HG02623 (cell line): ENCODE measurements around the gene FZR1.

Source experiments
- ATAC-seq: cut with Tn5 transposase; IDR thresholded peaks from one replicate; pipeline ENCODE4 v1.9.1; 2021; ENCODE audit warnings: moderate library complexity; ENCODE audit not compliant: unreplicated experiment

FZR1 gene

DNA sequence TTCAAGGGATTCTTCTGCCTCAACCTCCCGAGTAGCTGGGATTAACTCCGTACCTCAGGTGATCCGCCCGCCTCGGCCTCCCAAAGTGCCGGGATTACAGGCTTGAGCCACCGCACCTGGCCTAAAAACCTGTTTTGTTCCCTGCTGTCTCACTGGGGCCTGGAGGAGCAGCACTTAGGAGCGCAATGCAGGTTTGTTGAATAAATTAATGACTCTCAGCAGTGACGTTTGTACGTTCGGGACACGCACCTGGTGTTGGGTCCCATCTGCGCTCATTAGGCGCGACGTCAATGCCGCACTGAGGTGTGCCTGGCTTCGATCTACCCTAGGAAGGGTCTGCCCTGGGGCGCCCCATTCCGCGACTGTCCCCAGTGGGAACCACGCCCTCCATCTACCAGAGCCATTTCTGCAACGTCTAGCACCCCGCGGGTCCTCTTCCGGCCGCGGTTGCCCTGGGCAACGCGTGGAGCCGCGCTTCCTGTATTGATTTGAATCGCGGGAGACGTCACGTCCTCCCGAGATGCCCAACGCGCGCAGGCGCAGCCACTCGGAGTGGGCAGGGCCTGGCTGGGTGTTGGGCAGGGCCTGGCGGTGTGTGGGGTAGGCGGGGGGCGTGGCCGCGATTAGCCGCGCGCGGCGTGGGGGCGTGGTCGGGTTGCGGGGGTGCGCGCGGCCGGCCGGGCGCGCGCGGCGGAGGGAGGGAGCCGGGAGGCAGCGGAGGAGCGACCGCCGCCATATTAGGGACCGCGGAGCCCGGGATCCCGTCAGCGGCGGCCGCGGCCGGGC is at the start of gene FZR1:
Gene FZR1 (plus strand): TSS at position 714 of the 786 bp plus-strand sequence. CDS start 16,679 bp downstream, outside the sequence.
- peak; percentile 88 for ATAC-seq

DNA sequence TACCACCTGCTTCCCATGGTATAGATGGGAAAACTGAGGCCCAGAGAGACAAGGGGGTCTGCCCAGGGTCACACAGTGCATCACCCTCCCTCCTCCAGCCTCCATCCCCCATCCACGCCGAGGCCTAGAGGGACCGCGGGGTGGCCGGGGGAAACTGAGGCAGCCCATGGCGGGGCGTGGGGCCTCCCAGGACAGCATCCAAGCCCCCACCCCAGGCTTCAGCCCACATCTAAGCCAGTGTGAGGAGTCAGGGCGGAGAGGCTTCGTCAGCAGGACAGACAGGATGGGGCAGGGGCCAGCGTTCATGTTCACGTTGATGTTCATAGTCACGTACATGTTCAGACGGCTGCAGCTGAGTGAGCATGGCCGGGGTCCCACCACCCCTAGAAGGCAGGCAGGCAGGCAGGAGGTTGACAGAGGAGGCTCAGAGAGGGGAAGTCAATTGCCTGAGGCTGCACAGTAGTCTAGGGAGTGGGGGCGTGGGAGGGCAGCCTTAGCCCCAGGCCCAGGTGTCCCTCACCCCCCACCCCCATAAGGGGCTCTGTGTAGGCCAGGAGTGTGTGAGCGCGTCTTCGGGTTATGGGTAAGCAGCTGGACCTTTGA is 49.1 kb upstream of the FZR1 start:
- no peak for ATAC-seq

DNA sequence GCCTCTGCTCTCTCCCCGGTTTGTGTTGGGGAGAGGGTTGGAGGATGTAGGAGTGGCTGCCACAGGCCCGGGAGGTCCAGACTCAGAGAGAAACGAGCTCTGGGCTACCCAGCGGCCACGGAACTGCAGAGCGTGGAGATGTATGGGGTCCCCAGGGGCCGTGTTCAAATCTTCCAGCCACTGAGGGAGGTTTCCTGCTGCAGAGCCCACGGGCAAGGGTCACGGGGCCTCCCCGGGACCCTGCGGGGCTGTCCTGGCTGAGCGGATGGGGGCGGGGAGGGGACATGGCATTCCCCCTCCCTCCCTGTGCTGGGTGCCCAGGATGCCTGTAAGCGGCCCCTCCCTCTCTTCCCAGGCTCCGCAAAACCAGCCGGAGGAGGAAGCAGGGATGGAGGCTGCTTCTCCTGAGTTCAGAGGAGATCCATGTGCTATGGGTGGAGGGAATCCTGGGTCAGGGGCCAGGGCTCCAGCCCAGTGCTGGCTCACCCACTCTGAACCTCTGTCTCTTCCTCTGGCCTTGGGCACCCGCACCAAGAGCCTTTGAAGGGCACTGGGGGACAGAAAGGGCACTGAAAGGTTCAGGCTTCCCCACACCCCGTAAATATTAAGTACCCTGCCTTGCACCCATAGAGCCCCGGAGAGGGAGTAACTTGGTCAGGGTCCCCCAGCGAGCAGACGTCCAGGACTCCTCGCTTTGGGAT is 48.4 kb upstream of the FZR1 start:
- ATAC-seq: no peak

DNA sequence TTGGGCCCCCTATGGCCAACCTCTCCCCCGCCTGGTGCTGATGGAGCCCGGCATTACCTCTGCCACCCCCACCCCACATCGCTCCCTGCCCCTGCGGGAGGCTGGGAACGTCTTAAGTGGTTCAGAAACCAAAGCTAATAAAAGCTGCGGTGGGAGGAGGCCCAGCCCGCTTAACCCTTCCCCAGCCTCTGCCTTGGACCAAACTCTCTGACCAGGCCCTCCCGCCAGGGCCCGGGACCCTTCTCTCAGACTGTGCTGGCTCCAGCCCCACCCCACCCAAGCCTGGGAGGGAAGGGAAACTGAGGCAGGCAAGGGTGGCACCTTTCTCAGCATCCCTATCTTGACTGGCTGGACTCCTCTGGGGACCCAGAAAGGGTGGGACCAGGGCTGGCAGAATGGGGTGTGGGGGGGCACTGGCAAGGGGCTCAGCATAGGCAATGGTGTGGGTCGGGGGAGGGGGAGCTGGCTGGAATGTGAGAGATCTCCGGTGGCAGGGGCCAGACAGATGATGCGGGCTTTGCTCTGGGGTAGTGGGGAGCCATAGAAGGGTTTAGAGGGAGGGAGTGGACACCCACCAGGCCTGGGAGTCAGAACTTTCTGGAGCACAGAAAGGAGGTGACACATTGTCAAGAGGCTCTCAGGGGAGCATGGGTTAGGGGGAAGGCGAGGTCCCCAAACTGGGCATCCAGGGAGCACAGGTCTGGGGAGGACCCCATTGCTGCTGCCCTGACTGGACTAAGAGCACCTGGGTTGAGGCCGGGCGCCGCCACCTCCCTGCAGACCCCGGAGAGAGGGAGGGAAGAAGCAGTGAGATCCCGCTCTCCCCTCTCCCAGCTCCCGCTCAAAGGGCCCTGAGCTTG is 47.7 kb upstream of the FZR1 start:
- no peak for ATAC-seq

DNA sequence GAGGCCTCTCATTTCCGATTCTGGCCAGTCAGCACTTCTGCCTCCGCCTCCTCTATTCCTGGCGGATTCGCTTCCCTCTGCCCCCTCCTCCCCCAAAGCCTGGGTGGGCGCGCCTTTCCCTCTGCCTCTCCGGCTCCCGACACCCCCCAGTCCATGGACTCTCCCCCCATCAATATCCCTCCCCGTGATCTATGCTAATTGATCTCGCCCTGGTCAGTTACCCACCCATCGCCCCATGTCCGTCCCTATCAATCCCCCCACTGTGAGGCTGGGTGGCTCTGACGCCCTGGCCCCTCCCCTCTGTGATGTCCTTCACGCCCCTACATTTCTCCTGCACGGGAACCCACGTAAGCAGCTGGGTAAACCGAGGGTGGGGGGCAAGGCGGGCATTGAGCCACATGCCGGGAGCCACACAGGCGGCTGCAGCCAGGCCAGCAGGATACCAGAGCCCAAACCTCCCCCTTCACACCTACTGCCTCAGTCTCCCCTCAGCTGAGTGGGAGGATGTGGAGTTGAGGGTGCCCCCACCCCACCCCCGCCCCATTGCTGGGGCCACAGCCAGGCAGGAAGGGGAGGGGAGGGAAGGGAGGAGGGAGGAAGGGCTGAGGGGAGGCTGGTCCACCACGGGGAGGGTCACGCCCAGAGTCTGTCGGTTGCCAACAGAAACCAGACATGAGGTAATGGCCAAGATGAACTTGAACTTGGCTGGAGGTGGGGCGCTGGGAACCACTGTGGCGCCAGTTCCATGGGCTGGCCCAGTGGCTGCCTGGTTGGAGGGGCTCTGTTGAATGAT is 46.8 kb upstream of the FZR1 start:
- ATAC-seq: no peak

DNA sequence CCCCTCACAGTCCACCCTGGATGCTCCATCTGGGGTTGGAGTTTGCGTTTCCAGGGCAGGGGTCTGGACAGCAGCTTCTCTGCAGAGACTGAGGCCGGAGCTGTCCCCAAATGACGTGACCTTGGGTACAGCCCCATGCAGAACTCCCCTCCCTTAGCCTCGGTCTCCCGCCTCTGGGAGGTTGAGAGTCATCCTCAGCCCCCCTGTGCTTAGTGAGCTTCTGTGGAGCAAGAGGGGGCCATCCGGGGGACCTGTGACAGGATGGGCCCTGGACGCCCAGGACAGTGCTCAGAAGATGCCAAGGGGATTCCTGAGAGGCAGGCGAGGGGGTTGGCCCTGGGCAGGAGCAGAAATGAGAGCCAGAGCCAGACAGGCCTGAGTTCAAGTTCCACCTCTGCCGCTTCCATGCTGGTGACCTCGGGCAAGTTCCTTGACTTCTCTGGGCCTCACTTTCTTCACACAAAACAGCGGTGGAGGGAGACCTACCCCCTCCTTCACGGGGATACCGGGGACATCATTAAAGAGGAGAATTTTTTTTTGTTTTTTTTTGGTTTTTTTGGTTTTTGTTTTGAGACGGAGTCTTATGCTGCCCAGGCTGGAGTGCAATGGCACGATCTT is 46.0 kb upstream of the FZR1 start:
- no peak for ATAC-seq

DNA sequence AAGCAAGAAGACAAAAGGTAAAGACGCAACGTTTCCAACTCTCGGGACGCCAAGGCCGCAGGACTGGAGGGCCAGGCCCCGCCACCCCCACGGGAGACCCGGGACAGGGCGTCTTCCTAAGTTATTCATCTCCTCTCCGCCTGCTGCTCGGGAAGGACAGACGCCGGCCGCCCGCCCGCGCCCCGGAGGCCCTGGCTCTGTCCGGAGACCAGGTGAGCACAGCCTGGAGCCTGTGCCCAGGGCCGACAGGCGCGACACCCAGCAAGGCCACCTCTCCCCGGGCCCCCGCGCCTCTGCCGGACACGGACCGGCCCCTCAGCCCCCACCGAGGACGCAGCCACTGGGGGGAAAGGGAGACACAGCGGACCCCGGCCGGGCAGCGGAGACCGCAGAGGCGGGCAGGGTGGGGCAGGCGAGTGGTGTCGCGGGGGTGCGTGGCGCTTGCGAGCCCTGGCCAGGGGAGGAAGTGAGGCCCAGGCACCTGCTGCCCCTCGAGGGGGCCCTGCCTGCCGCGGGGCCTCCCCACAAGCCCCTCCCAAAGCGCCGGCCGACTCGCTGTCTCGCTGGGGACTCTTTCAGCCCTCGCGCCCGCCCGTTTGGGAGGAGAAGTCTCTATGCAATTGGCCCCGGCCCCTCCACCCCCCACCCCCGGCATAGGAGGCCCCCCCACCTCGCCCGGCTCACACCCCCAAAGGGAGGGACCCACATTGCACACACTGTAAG is 43.0 kb upstream of the FZR1 start:
- ATAC-seq: no peak

DNA sequence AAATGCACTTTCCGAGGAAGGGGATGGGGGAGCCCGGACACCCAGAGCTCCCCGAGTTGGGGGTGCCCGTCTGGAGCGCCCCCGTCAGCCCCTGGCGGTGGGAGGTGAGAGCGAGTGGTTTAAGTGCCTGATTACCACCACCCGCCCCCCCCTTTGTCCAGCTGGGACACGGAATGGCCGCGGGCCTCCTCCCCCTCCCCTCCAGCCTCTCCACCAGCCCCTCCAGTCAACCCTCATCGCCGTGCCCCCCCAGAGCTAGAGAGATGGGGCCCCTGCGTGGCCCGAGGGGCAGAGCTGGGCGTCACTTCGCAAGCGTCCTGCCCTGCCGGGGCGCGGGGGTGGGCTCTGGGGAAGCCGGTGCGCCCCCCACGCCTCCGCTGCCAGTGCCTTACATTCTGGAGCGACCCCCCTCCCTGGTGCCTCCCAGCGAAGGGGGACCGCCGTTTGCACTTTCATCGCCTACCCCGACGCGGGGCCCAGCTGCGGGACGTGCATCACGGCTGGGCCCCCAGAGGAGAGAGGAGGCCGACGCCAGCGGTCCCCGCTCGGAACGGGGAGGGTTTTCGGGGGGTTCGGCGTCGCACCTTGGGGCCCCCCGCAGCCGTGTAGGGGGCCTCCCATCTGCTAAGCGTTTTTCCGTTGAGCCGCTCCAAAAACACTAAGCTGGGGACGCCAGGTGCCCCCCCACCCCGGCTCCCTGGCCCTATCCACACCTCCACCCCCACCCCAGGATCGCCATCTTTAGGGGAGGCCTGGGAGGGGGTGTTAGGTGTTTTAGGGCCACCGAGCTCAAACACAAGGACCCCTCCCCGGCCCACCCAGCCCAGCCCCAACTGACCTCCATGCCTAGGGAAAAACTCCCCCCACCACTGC is 42.2 kb upstream of the FZR1 start:
- ATAC-seq: no peak

DNA sequence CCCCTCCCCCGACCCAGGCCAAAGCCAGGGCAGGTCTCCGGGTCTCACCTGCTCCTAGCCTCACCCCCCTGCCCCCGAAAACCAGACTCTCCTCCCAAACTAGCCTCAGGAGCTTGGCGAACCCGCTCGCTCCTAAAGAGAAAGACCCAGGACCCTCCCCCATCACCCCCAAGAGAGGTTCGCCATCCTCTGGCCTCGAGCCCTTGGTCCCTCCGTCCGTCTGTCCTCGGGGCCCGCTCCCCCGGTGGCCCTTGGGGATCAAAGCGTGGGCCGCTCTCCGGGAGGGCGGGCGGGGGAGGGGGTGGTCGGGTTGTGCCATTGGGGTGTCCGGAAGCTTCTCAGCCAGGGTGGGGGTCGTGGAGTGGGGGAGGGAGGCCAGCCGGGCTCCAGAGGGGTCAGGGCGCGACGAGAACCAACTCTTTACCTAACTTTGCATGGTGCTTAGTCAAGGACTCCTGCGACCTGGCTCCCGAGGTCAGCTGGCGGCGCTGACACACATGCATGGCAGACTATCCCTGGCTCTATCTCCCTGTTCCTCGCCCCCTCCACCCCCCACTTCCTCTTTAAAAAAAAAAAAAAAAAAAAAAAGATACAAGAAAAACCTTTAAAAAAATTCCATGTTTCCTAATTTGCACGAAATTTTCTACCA is 41.4 kb upstream of the FZR1 start:
- ATAC-seq: no peak

DNA sequence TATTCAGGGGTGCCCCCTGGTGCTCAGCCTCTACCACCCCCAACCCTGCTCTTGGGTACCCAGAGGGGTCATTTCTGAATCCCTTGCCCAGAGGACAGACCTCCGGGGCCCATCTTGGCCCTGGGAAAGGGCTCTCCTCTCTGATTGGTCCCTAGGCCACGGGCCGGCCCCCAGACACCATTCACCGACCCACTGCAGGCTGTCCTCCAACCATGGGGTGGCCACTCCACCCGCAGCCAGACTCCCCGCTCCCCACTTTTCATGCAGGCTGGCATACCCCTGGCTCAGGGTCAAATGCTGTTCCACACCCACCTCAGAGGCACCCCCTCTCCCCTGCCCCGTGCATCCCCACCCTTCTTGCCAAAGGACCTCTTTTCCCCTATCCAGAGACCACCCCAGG is 40.6 kb upstream of the FZR1 start:
- no peak for ATAC-seq

DNA sequence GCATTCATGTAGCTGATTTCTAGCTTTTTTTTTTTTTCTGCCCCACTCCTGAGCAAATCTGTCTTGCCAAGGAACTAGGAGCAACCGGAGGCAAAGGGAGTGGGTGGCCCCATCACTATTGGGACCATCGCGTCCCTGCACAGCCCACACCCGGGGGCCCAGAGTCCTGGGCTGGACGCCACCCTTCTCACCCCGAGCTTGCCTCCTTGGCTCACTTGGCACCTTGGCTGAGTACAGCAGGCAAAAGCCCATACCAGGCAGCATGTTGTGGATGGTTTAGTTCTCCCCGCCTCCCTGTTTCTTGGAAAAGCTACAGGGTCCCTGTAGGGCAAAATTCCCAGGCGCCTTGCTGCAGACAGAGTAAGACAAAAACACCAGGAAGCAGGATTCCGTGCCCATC is 39.5 kb upstream of the FZR1 start:
- ATAC-seq: no peak

DNA sequence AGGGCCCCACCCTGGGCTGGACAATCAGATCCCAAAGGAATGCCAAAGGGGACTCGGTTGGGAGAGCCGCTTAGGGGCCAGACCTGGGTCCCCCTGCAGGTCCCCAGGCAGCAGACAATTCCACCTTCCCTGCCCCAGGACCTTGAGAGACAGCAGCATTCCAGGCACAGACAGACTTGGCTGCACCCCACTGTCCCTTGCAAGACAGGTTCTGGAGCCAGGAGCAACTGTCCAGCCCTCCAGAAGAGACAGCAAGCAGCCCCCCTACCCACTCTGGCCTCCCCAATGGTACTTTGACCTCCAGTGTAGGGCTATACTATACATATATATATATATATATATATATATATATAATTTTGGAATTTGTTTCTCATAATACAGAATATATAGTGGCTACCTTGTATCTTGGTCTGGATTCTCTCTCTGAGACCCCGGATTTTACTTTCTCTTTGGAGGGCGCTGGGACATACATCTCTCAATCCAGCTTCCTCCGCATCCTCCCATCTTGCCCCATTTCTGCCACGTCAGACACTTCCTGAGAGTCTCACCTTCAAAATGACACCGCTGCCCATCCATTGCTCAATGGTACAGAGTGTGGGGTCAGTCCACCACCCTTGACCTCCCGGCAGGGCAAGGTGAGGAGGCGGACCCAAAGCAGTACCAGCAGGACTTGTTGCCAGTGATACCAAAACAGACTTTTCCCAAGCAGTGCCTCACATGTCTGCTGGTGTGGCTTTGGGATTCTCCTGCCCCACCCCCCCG is 38.5 kb upstream of the FZR1 start:
- no peak for ATAC-seq

DNA sequence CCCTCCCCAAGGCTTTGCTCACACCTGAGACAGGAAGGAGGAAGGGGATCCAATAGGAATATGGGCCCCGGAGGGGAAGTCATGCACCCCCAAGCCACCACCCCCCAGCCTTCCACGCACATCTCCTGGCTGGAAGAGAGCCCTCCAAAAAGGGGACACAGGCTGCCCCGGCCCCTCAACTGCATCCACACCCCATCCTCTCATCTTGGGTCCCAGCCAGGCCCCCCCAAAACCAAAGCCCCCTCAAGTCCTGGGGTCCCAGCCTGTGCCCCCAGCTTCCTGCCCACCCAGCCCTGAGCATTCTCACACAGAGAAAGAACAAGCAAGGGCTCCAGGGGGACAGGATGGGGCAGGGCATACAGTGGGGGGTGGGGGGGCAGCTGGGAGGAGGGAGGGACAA is 37.9 kb upstream of the FZR1 start:
- no peak for ATAC-seq

DNA sequence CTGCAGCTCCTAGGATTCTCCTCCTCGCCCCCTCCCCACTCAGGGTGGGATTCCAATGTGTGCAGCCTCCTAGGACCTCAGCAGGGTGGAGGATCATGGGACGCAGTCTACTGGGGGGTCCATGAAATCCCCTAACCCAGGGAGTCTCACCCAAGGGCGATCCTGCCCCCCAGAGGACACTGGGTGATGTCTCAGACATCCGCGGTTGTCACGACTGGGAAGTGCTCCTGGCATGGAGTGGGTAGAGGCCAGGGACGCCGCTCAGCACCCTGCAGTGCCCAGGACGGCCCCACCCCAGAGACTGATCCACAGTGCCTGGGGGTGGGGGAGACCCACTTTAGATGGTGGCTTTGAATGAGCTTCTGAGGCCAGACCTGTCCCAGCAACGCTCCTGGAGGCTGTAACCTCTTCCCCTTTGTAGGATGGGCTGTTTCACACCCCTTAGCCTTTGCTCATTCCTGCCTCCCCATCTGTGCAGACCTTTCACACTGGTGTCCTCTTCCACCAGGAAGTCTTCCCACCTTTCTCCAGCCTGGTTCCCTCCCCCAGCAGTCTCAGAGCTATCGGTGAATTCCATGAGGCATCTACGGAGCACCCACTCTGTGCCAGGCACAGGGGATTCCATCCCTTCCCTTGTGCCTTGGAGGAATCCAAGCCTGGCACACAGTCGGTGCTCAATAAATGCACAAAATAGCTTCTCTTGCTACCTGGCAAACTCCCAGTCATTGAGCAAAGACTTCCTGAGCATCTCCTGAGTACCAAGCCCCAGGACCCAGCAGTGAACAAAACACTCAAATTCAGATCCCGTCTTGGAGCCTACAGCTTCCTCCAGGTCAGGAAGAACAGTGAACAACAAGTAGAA is 36.2 kb upstream of the FZR1 start:
- no peak for ATAC-seq

DNA sequence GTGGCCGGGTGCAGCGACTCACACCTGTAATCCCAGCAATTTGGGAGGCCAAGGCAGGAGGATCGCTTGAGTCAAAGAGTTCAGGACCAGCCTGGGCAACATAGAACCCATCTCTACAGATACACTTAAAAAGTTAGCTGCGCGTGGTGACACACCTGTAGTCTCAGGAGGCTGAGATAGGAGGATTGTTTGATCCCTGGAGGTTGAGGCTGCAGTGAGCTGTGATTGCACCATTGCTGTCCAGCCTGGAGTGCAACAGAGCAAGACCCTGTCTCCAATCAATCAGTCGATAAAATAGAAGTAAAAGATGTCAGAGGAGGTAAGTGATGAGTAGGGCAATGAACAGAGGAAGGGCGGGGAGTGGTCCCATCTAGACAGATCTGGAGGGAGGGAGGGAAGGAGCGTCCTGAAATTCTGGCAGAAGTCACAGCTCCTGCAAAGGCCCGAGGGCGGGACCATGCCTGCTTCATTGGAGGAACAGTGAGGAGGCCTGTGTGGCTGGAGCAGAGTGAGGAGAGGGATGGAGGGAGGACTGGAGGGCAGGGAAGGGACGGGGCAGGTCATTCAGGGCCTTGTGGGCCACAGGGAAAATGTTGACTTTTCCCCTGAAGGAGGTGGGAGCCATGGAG is 35.5 kb upstream of the FZR1 start:
- no peak for ATAC-seq
